ENCODE results near the gene AWAT1. TPM values are rescaled to one million over a fixed set of nuclear protein-coding genes. Genes with fewer than 3 reads are reported as not detected.
A peak's percentile ranks its signal among the peaks of the same experiment; 100 is the strongest.

The AWAT1 gene
- total RNA-seq, 4 donors from 2014 or later, result 2.7 to 13.5 (median 4.0) TPM

DNA sequence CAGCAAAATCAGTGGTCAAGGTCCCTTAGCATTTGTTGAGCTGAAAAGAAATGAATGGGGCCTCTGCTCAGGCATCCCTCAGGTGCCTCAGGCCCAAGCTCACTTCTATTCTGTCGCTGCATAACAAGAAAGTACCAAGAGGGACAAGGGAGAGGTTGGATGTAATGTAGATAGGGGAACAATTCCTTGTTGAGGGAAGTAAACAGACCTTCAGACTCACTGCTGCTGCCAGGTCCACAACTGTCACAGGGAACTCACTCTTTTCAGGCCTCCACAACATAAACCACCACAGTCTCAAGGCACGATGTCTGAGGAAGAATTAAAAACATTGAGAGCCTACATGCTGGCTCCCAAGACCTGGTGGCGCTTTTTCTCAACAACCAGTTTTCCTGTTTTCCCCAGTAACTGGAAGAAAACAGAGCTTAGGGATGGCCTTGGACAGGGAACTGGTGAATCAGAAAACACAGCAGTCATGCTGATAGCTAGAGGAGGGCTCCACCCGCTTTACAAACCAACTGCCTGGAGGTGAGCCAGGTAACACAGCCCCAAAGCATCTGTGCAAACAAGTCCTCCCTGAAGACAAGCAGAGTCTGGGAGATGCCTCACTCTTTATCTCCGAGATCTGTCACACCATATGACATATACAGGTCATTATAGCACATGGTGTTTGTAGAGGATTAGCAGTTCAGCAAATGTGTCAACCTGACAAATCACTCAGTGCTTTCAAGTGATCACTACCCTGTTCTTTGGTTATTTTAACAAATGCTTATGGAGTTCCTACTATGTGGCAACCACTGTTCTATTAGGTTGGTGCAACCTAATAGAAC lies 14.3 kb upstream of the AWAT1 start:
- peak overlapping the region; percentile 62 for H3K27ac ChIP-seq
- DNase-seq (ENCODE audit: low spot score in 2 of 2), result no peak
- no peaks in the 10 kb centered on the region for H3K9me3 ChIP-seq
- peaks cover 10% of the 10 kb centered on the region for H3K4me1 ChIP-seq
- 52% methylated on average over 4 of the region's 5 CpGs for WGBS
- no peaks in the 10 kb centered on the region for H3K36me3 ChIP-seq
- no peaks in the 10 kb centered on the region for H3K27me3 ChIP-seq
- TF ChIP-seq EP300 (IDR thresholded peaks at IDR 0.05) (no peak), POLR2AphosphoS5 (IDR thresholded peaks at IDR 0.05) (no peak), POLR2A (IDR thresholded peaks at IDR 0.05) (no peak)
- TF ChIP-seq, protein P1, sequence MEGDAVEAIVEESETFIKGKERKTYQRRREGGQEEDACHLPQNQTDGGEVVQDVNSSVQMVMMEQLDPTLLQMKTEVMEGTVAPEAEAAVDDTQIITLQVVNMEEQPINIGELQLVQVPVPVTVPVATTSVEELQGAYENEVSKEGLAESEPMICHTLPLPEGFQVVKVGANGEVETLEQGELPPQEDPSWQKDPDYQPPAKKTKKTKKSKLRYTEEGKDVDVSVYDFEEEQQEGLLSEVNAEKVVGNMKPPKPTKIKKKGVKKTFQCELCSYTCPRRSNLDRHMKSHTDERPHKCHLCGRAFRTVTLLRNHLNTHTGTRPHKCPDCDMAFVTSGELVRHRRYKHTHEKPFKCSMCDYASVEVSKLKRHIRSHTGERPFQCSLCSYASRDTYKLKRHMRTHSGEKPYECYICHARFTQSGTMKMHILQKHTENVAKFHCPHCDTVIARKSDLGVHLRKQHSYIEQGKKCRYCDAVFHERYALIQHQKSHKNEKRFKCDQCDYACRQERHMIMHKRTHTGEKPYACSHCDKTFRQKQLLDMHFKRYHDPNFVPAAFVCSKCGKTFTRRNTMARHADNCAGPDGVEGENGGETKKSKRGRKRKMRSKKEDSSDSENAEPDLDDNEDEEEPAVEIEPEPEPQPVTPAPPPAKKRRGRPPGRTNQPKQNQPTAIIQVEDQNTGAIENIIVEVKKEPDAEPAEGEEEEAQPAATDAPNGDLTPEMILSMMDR (IDR thresholded peaks at IDR 0.05), result no peak
- H3K4me3 ChIP-seq, result no peak overlapping the region

DNA sequence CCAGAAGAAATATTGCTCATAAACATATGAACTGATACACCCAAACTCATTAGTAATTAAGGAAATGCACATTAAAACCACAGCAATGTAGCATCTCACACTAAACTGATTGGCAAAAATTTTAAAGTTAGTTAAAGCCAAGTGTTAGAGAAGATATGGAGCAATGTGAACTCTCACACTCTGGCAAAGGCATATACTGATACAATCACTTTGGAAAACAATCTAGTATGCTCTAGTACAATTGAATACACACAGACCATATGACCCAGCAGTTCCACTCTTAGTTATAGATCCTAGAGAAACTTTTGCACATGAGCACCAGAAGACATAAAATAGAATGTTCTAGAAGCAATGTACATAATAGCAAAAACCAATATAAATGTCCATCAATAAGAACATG lies 8.4 kb upstream of the AWAT1 start:
- Histone ChIP-seq H3K27me3 (no peaks in the 10 kb centered on the region), H3K4me3 (no peak overlapping the region), H3K27ac (no peak overlapping the region), H3K9me3 (no peaks in the 10 kb centered on the region), H3K36me3 (no peaks in the 10 kb centered on the region), H3K4me1 (no peaks in the 10 kb centered on the region)
- TF ChIP-seq POLR2AphosphoS5 (IDR thresholded peaks at IDR 0.05) (no peak), EP300 (IDR thresholded peaks at IDR 0.05) (no peak), POLR2A (IDR thresholded peaks at IDR 0.05) (no peak)
- TF ChIP-seq, protein P1 (IDR thresholded peaks at IDR 0.05), result no peak
- DNase-seq (ENCODE audit: low spot score in 2 of 2), result no peak

DNA sequence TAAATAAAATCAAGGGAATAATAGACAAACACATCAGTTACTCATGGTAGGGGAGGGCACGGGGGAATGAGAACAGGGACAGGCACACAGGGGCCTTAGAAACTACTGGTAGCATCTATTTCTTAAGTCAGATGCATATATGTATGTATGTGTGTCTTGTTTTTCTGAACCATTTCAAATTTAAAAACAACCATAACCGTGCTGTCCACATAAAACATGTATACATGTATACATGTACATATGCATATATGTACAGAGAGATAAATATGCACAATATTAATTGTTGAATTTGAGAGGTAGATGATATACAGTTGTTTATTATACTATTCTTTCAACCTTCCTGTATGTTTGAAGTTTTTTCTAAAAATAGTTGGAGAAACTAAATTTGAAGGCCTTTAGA lies 7.8 kb upstream of the AWAT1 start:
- 63% methylated on average over 2 of the region's 2 CpGs for WGBS
- Histone ChIP-seq H3K9me3 (no peaks in the 10 kb centered on the region), H3K4me3 (no peak overlapping the region), H3K36me3 (no peaks in the 10 kb centered on the region), H3K4me1 (no peaks in the 10 kb centered on the region), H3K27me3 (no peaks in the 10 kb centered on the region), H3K27ac (no peak overlapping the region)
- DNase-seq (ENCODE audit: low spot score in 2 of 2), result no peak
- TF ChIP-seq POLR2AphosphoS5 (IDR thresholded peaks at IDR 0.05), result no peak
- TF ChIP-seq, protein P1 (IDR thresholded peaks at IDR 0.05), result no peak
- no peak for TF ChIP-seq EP300 (IDR thresholded peaks at IDR 0.05)
- no peak for TF ChIP-seq POLR2A (IDR thresholded peaks at IDR 0.05)

DNA sequence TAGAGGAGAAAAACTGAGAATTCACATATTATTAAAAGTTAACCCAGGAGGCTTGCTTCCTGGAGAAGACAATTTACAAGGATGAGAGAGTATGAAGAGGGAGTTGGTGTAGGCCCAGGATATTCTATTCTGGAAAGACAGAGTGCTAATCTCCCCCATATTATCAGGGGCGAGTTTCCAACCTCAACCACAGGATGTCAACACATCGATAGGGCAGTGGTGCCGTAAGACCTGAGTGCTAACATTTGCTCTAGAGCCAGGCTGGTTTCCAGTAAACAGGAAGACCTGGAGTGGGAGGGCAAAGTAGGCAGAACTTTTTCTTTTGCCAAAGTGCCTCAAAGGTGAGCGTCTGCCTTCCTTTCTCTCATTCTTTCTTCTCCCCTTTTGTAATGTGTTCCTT lies 2.8 kb upstream of the AWAT1 start:
- TF ChIP-seq, protein P1 (IDR thresholded peaks at IDR 0.05), result no peak
- Histone ChIP-seq H3K27ac (no peak overlapping the region), H3K36me3 (no peaks in the 10 kb centered on the region), H3K27me3 (no peaks in the 10 kb centered on the region), H3K4me1 (no peaks in the 10 kb centered on the region), H3K4me3 (no peak overlapping the region), H3K9me3 (no peaks in the 10 kb centered on the region)
- WGBS, result 61% methylated on average over 4 of the region's 4 CpGs
- DNase-seq (ENCODE audit: low spot score in 2 of 2), result no peak

DNA sequence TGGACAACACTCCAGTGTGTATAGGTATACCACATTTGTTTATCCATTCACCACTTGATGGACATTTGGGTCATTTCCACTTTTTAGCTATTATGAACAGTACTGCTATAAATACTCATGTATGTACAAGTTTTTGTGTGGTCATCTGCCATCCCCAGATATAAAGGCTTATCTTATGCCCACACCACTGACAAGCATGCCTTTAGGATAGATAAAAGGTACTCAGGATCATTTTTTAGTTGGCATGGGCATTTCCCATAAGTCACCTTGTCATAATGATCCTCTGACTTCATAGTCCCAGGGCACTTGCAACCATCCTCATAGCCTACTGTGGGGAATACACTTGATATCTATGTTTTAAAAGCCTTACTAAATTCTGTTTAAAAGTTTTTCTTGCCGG lies 6.3 kb downstream of the AWAT1 start:
- 90% methylated on average over 1 of the region's 1 CpG for WGBS
- no peaks in the 10 kb centered on the region for H3K9me3 ChIP-seq
- no peak overlapping the region for H3K4me3 ChIP-seq
- no peak for DNase-seq (ENCODE audit: low spot score in 2 of 2)
- H3K36me3 ChIP-seq, result no peaks in the 10 kb centered on the region
- no peaks in the 10 kb centered on the region for H3K4me1 ChIP-seq
- TF ChIP-seq, protein P1 (IDR thresholded peaks at IDR 0.05), result no peak
- TF ChIP-seq EP300 (IDR thresholded peaks at IDR 0.05), result no peak
- no peak for TF ChIP-seq POLR2AphosphoS5 (IDR thresholded peaks at IDR 0.05)
- no peak for TF ChIP-seq POLR2A (IDR thresholded peaks at IDR 0.05)
- H3K27ac ChIP-seq, result no peak overlapping the region
- no peaks in the 10 kb centered on the region for H3K27me3 ChIP-seq
